Measurements from ENCODE around the gene NSUN2.

NSUN2 gene

DNA sequence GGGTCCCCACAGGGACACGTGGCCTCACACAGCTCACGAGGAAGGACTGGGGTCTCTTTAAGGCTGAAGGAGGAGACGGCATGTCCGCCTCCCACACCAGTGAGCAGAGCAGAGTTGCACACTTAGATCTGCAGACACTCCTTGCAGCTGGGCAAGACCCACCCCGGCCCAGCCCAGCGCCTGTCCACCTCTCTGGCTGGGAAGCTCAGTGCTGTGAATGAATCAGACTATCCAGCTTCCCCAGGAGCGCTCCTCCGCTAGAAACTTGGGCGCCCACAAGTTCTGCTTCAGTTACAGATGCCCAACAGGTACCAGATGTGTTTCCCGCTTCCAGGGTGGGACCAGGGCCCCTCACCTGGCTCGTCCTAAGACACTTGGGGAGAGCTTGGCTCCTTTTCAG, 78.9 kb downstream of the NSUN2 start:
- no peak for DNase-seq

DNA sequence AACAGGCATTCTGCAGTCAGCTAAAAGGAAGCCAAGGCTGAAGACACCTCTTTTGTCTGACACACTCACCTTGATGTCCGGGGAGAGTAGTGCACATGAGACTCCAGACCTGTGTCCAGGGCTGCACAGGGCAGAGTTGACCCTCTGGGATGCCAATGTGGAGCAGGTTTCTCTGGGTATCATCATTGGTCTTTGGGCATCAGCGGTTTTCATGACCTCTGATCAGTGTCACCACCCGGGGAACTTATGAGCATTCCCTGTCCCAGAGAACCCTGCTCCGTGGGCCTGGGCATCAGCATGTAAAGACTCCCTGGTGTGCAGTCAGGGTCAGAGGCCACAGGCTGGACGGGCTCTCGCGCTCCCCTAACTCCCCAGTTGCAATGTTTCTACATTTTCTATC, 80.2 kb downstream of the NSUN2 start:
- no peak for DNase-seq

DNA sequence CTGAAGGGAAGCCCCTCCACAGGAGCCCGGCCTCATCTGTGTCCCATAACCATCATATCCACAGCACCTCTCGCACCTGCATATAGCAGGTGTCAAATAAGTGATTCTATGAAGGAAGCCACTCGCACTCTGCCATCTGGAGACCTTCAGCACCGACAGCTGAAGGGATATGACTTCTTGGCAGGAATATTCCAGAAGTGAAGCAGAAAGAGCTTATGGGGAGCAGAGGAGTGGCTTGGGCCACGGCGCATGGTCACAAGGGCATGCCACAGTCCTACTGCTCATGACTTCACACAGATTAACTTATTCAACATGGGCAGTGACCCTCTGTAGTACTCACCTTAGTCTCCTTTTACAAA, 80.9 kb downstream of the NSUN2 start:
- DNase-seq = no peak

DNA sequence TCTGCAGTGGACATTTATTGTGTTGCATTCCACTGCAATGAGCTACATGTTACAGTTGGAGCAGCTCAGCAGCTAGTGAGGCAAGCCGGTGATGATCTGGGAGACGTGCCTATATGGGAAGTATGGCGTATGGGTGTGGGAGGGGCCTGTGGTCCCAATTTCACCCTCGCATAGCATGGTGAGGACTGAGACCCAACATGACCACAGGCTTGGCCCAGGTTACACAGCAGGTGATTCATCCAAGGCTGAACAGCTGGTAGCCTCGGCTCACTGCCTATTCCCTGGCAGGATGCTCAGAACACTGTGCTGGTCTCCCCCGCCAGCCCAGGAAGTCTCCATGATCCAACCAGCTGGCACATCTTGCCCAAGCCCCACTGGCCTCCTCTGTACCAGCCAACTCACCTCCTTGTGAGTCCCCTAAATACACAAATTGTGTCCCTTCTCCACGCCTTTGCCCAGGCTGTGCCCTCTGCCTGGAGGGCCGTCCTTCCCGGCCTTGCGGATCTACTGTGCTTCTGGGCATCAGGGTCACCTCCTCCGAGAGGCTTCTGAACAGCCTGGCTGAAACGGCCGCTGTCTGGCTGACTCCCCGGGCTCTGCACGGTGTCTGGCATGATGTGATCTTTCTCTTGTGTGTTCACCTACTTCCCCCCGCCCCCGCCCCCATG, 81.4 kb downstream of the NSUN2 start:
- no peak for DNase-seq

DNA sequence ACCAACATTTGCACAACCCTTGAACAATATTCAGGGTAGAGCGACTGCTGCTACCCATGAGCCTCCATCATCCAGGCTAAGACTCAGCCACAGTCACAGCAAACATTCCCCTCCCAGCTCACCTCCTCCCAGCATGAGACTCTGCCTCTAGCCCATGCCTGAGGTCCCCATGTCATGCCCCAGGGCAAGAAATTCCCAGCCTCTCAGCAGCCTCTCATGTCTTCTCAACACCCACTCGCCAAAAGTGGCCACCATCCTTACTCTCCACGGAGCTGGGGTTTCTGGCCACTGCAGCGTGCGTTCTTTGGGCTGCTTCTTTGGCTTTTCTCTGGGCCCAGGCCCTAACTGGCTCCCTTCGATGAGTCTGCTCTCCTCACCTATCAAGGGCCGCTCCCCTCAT, 82.2 kb downstream of the NSUN2 start:
- DNase-seq = no peak
